H1 (cell line): ENCODE data around the gene KMT2E.

ENCODE experiments used
- EZH2 ChIP-seq: fragments of 200-600 bp; sonication (generic); IDR thresholded peaks from 2 replicates; pipeline ENCODE4 v1.7.1; 2012; ENCODE audit warnings: low read depth, mild to moderate bottlenecking, moderate library complexity, low read length, inconsistent platforms; ENCODE audit not compliant: severe bottlenecking
- POLR2A ChIP-seq, 2 experiments: IDR thresholded peaks; 1 replicate in 1 of 2; 2 replicates in 1 of 2; pipeline ENCODE4 v1.6.1; 2011; ENCODE audit warnings: low read depth in 2 of 2, low read length in 2 of 2, mild to moderate bottlenecking in 2 of 2; ENCODE audit errors: control extremely low read depth in 1 of 2
- SIN3A ChIP-seq, 2 experiments: IDR thresholded peaks in 1 of 2; conservative IDR thresholded peaks in 1 of 2; 2 replicates each; pipeline ENCODE4 v1.6.1; 2011 to 2012; ENCODE audit warnings: low read length in 2 of 2, improper control_type of control experiment in 1 of 2, low read depth in 1 of 2, mild to moderate bottlenecking in 1 of 2
- TAF1 ChIP-seq: IDR thresholded peaks from 2 replicates; pipeline ENCODE4 v1.6.1; 2011; ENCODE audit warnings: mild to moderate bottlenecking, low read depth, low read length
- YY1 ChIP-seq: IDR thresholded peaks from 2 replicates; pipeline ENCODE4 v1.6.1; 2011; ENCODE audit warnings: low read depth, mild to moderate bottlenecking, low read length
- TF ChIP-seq, protein P1 (sequence below), 3 experiments: IDR thresholded peaks; 1 replicate in 2 of 3; 2 replicates in 1 of 3; pipeline versions ENCODE4 v1.5.1 to v1.6.1; 2011; ENCODE audit warnings: low read length in 3 of 3, mild to moderate bottlenecking in 3 of 3, inconsistent platforms in 2 of 3, low read depth in 1 of 3, moderate library complexity in 1 of 3; ENCODE audit not compliant: insufficient read depth in 1 of 3; ENCODE audit errors: control extremely low read depth in 1 of 3

DNA sequence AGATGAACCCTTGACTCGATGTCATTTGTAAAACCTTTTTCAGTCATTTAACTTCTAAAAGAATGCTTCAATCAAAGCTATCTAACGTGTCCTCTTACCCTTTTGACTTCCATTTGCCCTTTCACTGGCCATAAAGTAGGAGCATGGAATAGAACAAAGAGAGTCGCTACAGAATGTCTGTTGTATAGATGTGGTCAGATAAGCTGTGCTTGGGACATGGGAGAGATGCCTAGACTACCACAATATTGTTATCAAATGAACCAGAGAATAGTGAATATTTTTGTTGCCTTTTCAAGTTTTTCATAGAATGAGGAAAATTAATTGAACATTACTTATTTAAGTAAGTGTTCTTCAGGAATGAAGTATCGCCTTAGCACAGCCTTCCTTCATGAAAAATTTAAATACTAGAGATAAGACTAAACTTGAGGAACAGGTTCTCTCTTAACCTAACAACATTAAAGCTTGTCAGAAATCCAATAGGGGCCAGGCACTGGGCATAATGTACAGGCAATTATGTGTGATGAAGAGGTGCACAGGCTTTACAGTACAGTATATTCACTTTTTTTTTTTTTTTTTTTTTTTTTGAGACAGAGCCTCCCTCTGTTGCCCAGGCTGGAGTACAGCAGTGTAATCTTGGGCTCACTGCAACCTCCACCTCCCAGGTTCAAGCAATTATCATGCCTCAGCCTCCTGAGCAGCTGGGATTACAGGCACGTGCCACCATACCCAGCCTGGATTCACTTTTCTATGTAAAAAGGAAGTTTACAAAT lies 7.5 kb upstream of the KMT2E start:
- TF ChIP-seq YY1 (no peak), EZH2 (no peak), SIN3A (conservative IDR thresholded peaks at IDR 0.05 in 1 of 2, IDR thresholded peaks at IDR 0.05 in 1 of 2; ENCODE audit: low read depth in 1 of 2, low read length in 2 of 2) (no peak), POLR2A (IDR thresholded peaks at IDR 0.05; ENCODE audit: control extremely low read depth in 1 of 2, low read depth in 2 of 2, low read length in 2 of 2) (no peak), TAF1 (no peak)
- TF ChIP-seq, protein P1, sequence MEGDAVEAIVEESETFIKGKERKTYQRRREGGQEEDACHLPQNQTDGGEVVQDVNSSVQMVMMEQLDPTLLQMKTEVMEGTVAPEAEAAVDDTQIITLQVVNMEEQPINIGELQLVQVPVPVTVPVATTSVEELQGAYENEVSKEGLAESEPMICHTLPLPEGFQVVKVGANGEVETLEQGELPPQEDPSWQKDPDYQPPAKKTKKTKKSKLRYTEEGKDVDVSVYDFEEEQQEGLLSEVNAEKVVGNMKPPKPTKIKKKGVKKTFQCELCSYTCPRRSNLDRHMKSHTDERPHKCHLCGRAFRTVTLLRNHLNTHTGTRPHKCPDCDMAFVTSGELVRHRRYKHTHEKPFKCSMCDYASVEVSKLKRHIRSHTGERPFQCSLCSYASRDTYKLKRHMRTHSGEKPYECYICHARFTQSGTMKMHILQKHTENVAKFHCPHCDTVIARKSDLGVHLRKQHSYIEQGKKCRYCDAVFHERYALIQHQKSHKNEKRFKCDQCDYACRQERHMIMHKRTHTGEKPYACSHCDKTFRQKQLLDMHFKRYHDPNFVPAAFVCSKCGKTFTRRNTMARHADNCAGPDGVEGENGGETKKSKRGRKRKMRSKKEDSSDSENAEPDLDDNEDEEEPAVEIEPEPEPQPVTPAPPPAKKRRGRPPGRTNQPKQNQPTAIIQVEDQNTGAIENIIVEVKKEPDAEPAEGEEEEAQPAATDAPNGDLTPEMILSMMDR (IDR thresholded peaks at IDR 0.05; ENCODE audit: control extremely low read depth in 1 of 3, insufficient read depth in 1 of 3, low read depth in 1 of 3, low read length in 3 of 3), result no peak
